HG03575 (cell line): ENCODE measurements around the gene LUZP2.

Source experiments
- ATAC-seq: cut with Tn5 transposase; IDR thresholded peaks from one replicate; pipeline ENCODE4 v1.9.1; 2021; ENCODE audit not compliant: unreplicated experiment, insufficient number of reproducible peaks, low FRiP score; ENCODE audit errors: extremely low read depth

The LUZP2 gene

GRCh38 chr11:24623121-24623520 lies 126.3 kb downstream of the LUZP2 start:
- no peak for ATAC-seq

- ATAC-seq: no peak
These were observed 127.6 kb downstream of the LUZP2 start for GRCh38 chr11:24624432-24624831.

- no peak for ATAC-seq
These were observed 129.1 kb downstream of the LUZP2 start for GRCh38 chr11:24625975-24626374.

GRCh38 chr11:24628224-24628776 lies 131.4 kb downstream of the LUZP2 start:
- no peak for ATAC-seq

GRCh38 chr11:24634606-24635160 lies 137.8 kb downstream of the LUZP2 start:
- no peak for ATAC-seq

GRCh38 chr11:24635588-24636290 lies 138.9 kb downstream of the LUZP2 start:
- ATAC-seq: no peak

- no peak for ATAC-seq
These were observed 139.4 kb downstream of the LUZP2 start for GRCh38 chr11:24636291-24636629.

GRCh38 chr11:24637520-24637919 lies 140.7 kb downstream of the LUZP2 start:
- ATAC-seq: no peak

GRCh38 chr11:24642648-24643047 lies 145.8 kb downstream of the LUZP2 start:
- ATAC-seq: no peak

- ATAC-seq: no peak
These were observed 148.7 kb downstream of the LUZP2 start for GRCh38 chr11:24645563-24645962.

- ATAC-seq: no peak
These were observed 155.0 kb downstream of the LUZP2 start for GRCh38 chr11:24651873-24652272.

- no peak for ATAC-seq
These were observed 157.0 kb downstream of the LUZP2 start for GRCh38 chr11:24653901-24654300.

- ATAC-seq: no peak
These were observed 164.5 kb downstream of the LUZP2 start for GRCh38 chr11:24661331-24661730.

GRCh38 chr11:24664399-24664798 lies 167.5 kb downstream of the LUZP2 start:
- no peak for ATAC-seq

- ATAC-seq: no peak
These were observed 170.6 kb downstream of the LUZP2 start for GRCh38 chr11:24667353-24667968.

GRCh38 chr11:24678703-24679348 lies 182.0 kb downstream of the LUZP2 start:
- no peak for ATAC-seq

- no peak for ATAC-seq
These were observed 183.0 kb downstream of the LUZP2 start for GRCh38 chr11:24679821-24680351.

GRCh38 chr11:24683583-24683982 lies 186.7 kb downstream of the LUZP2 start:
- ATAC-seq: no peak

- no peak for ATAC-seq
These were observed 189.0 kb downstream of the LUZP2 start for GRCh38 chr11:24685821-24686220.
